Keratinocyte (primary cell): ENCODE data around the gene TKT. TPM values are rescaled to one million over a fixed set of nuclear protein-coding genes. Genes with fewer than 3 reads are reported as not detected.

Experiments used
- DNase-seq: peaks from one replicate; pipeline ENCODE4 v3.0.0-alpha.2; 2011; ENCODE audit warnings: low read depth, missing footprints, low spot score
- FAIRE-seq: peaks from 2 replicates; lab custom pipeline; 2011; peaks lifted over from hg19 to GRCh38; lab: Jason Lieb, UNC
- H2AFZ ChIP-seq: 2 replicates; pipeline ENCODE4 v1.6.0; 2012; ENCODE audit warnings: low read length, control low read depth, inconsistent platforms; ENCODE audit not compliant: control insufficient read depth
- H3K27ac ChIP-seq: 2 replicates; pipeline ENCODE4 v1.5.1; 2011; ENCODE audit warnings: low read length; ENCODE audit not compliant: control insufficient read depth, insufficient read depth
- H3K27me3 ChIP-seq: 3 replicates; pipeline ENCODE4 v1.6.0; 2011; ENCODE audit warnings: low read length; ENCODE audit not compliant: control insufficient read depth, insufficient read depth; ENCODE audit errors: extremely low read depth
- H3K36me3 ChIP-seq, 2 experiments: 2 replicates in 1 of 2; 3 replicates in 1 of 2; pipeline ENCODE4 v1.5.1; 2011; ENCODE audit warnings: low read length in 2 of 2, mild to moderate bottlenecking in 1 of 2; ENCODE audit not compliant: control insufficient read depth in 2 of 2, insufficient read depth in 2 of 2; ENCODE audit errors: extremely low read depth in 1 of 2
- H3K4me1 ChIP-seq: 3 replicates; pipeline ENCODE4 v1.5.1; 2011; ENCODE audit warnings: low read length; ENCODE audit not compliant: control insufficient read depth, insufficient read depth; ENCODE audit errors: extremely low read depth
- H3K4me2 ChIP-seq: 3 replicates; pipeline ENCODE4 v1.6.0; 2011; ENCODE audit warnings: low read depth, low read length; ENCODE audit not compliant: control insufficient read depth, insufficient read depth; ENCODE audit errors: extremely low read depth
- H3K4me3 ChIP-seq, 3 experiments: fragments of 200-600 bp in 1 of 3; sonication (generic) in 1 of 3; 2 replicates in 2 of 3; 3 replicates in 1 of 3; pipeline ENCODE4 v1.5.1; 2011 to 2016; ENCODE audit warnings: low read length in 3 of 3, mild to moderate bottlenecking in 3 of 3, control low read depth in 2 of 3, inconsistent platforms in 1 of 3, low read depth in 1 of 3, mixed read lengths in 1 of 3, mixed run types in 1 of 3, moderate library complexity in 1 of 3; ENCODE audit not compliant: control insufficient read depth in 2 of 3, insufficient read depth in 2 of 3; ENCODE audit errors: extremely low read depth in 1 of 3
- H3K79me2 ChIP-seq: 2 replicates; pipeline ENCODE4 v1.6.0; 2012; ENCODE audit warnings: low read length; ENCODE audit not compliant: control insufficient read depth, insufficient read depth
- H3K9ac ChIP-seq: 3 replicates; pipeline ENCODE4 v1.6.0; 2011; ENCODE audit warnings: low read length; ENCODE audit not compliant: control insufficient read depth, insufficient read depth; ENCODE audit errors: extremely low read depth
- H3K9me1 ChIP-seq: 3 replicates; pipeline ENCODE4 v1.6.0; 2011; ENCODE audit warnings: low read length; ENCODE audit not compliant: control insufficient read depth, insufficient read depth; ENCODE audit errors: extremely low read depth
- H3K9me3 ChIP-seq: 2 replicates; pipeline ENCODE4 v1.5.1; 2012; ENCODE audit warnings: low read depth, low read length; ENCODE audit not compliant: control insufficient read depth
- H4K20me1 ChIP-seq: 3 replicates; pipeline ENCODE4 v1.6.0; 2011; ENCODE audit warnings: low read length; ENCODE audit not compliant: control insufficient read depth, insufficient read depth; ENCODE audit errors: extremely low read depth
- EZH2 ChIP-seq: IDR thresholded peaks from one replicate; pipeline ENCODE4 v1.6.1; 2012; ENCODE audit warnings: inconsistent platforms, mild to moderate bottlenecking, low read length, moderate library complexity
- dilution Hi-C: fragments of 300-500 bp; cut with MboI; formaldehyde crosslinking; loops from one replicate; pipeline ENCODE4 v1.7.0; 2020; ENCODE audit warnings: low sequenced_read_pairs; ENCODE audit not compliant: extremely low pct_ligation_motif_present
- polyA plus RNA-seq, 5 experiments: library from polyadenylated mRNA; depleted of rRNA in 3 of 5; stranded (reverse) in 3 of 5; stranded (forward) in 1 of 5; unstranded in 1 of 5; fragments of >200 nt; gene quantifications; 1 replicate in 1 of 5; 2 replicates in 3 of 5; 3 replicates in 1 of 5; pipeline versions ENCODE4 v1.2.1 to v1.2.3, GENCODE V29; 2011 to 2012; ENCODE audit warnings: missing spikeins in 2 of 5, low read depth in 1 of 5, low replicate concordance in 1 of 5
- TF ChIP-seq, protein P1 (sequence below), 3 experiments: IDR thresholded peaks in 1 of 3; conservative IDR thresholded peaks in 1 of 3; optimal IDR thresholded peaks in 1 of 3; 2 replicates in 2 of 3; 3 replicates in 1 of 3; pipeline versions ENCODE3 to v1.5.1; 2011; ENCODE audit warnings: low read length in 3 of 3, mild to moderate bottlenecking in 3 of 3, moderate library complexity in 2 of 3, control low read depth in 1 of 3, inconsistent platforms in 1 of 3; ENCODE audit not compliant: insufficient read depth in 2 of 3; ENCODE audit errors: extremely low read depth in 1 of 3

Gene TKT
- polyA plus RNA-seq, 1 donor (not counting 4 experiments of a cell fraction or from before 2014, with no cell fraction given): 266 TPM

DNA sequence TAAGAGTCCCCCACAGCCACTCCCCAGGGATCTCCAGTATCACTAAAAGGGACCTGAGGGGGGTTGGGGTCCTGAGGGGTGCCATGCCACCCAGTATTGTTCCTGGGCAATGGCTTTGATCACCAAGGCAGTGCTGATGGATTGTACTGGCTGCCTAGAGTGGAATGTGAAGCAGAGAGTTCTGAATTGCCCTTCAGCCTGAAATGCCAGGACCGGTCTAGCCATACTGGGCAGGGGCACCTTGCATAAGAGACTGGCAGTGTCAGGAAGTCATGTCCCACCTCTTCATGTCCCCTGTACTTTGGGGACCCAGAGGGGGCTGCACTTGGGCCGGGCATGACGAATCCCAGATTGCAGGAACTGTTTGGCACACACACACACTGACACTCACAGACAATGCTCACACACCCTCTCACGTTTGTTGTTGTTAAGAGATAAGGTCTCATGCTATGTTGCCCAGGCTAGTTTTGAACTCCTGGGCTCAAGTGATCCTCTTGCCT, 4.5 kb upstream of the TKT start:
- DNase-seq: no peak
- Histone ChIP-seq H3K4me1 (peaks cover 16% of the 10 kb centered on the region), H3K79me2 (peaks cover 5% of the 10 kb centered on the region), H3K9ac (no peak overlapping the region), H3K27ac (no peak overlapping the region), H3K9me3 (no peaks in the 10 kb centered on the region), H3K27me3 (no peaks in the 10 kb centered on the region), H4K20me1 (no peaks in the 10 kb centered on the region), H3K36me3 (no peaks in the 10 kb centered on the region), H3K4me2 (no peak overlapping the region), H3K4me3 (no peak overlapping the region), H2AFZ (no peak overlapping the region), H3K9me1 (no peaks in the 10 kb centered on the region)
- TF ChIP-seq, protein P1, sequence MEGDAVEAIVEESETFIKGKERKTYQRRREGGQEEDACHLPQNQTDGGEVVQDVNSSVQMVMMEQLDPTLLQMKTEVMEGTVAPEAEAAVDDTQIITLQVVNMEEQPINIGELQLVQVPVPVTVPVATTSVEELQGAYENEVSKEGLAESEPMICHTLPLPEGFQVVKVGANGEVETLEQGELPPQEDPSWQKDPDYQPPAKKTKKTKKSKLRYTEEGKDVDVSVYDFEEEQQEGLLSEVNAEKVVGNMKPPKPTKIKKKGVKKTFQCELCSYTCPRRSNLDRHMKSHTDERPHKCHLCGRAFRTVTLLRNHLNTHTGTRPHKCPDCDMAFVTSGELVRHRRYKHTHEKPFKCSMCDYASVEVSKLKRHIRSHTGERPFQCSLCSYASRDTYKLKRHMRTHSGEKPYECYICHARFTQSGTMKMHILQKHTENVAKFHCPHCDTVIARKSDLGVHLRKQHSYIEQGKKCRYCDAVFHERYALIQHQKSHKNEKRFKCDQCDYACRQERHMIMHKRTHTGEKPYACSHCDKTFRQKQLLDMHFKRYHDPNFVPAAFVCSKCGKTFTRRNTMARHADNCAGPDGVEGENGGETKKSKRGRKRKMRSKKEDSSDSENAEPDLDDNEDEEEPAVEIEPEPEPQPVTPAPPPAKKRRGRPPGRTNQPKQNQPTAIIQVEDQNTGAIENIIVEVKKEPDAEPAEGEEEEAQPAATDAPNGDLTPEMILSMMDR (optimal IDR thresholded peaks at IDR 0.05 in 1 of 3, IDR thresholded peaks at IDR 0.05 in 1 of 3, conservative IDR thresholded peaks at IDR 0.05 in 1 of 3; ENCODE audit: extremely low read depth in 1 of 3, insufficient read depth in 2 of 3, low read length in 3 of 3): no peak
- TF ChIP-seq EZH2: no peak
- no peak for FAIRE-seq
- dilution Hi-C loops: no loop called here

DNA sequence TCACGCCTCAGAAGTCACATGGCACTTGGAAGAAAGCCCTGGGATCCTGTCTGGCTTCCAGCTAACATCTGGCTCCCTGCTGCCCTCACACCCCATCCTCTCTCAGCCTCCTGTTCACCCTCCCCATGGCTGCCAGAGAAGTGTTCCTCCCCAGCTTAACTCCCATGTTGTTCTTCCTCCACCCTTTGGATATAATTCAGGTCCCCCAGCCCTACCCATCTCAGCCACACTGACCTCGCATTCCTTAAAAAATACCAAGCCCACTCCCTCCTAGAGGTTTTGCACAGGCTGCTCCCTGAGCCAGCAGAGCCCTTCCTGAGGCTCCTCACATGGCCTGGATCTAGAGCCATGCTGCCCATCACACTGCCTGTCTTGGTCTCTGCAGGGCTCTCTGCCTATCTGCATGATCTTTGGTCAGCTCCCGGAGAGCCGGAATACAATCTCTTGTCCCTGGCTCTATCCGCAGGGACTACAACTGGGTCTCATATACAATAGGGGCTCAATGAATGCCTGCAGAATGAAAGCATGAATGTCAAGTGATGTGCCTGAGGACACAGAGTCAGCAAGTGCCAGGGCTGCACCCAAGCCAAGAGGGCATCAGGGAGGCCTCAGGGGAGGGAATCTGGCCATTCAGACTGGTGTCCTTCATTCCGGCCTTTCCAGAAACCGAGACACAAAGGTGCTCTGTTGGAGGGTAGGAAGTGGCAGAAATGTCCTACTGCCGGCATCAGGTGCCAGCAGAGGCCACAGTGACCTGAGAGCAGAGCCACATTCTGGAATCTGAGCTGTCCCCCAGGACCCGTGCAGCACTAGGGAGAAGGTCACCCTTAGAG, 3.8 kb upstream of the TKT start:
- Histone ChIP-seq H3K4me3 (no peak overlapping the region), H3K79me2 (peaks cover 12% of the 10 kb centered on the region), H3K9ac (no peak overlapping the region), H3K27me3 (no peaks in the 10 kb centered on the region), H4K20me1 (peaks cover 2% of the 10 kb centered on the region), H3K9me3 (no peaks in the 10 kb centered on the region), H3K4me2 (no peak overlapping the region), H3K9me1 (no peaks in the 10 kb centered on the region), H3K4me1 (peaks cover 13% of the 10 kb centered on the region), H3K36me3 (no peaks in the 10 kb centered on the region), H2AFZ (no peak overlapping the region), H3K27ac (no peak overlapping the region)
- TF ChIP-seq EZH2: no peak
- TF ChIP-seq, protein P1 (optimal IDR thresholded peaks at IDR 0.05 in 1 of 3, IDR thresholded peaks at IDR 0.05 in 1 of 3, conservative IDR thresholded peaks at IDR 0.05 in 1 of 3; ENCODE audit: extremely low read depth in 1 of 3, insufficient read depth in 2 of 3, low read length in 3 of 3): no peak
- FAIRE-seq (no peak), DNase-seq (no peak)
- dilution Hi-C loops: no loop called here
